ACC112 (cell line): ENCODE data around the gene MUC4.

ENCODE experiments used
- H2AFZ ChIP-seq: fragments of 200-600 bp; sonication (generic); one replicate; pipeline ENCODE4 v1.6.0; 2017; ENCODE audit warnings: antibody characterized with exemption, low read length; ENCODE audit not compliant: unreplicated experiment
- H3K27ac ChIP-seq: fragments of 200-600 bp; sonication (generic); 2 replicates; pipeline ENCODE4 v1.5.1; 2014; ENCODE audit warnings: low read depth, mild to moderate bottlenecking, antibody characterized with exemption, low read length, moderate library complexity
- H3K27me3 ChIP-seq: fragments of 200-600 bp; sonication (generic); 2 replicates; pipeline ENCODE4 v1.6.1; 2014; ENCODE audit warnings: mild to moderate bottlenecking, antibody characterized with exemption, low read length, moderate library complexity, mixed read lengths; ENCODE audit not compliant: insufficient read depth
- H3K36me3 ChIP-seq: fragments of 200-600 bp; sonication (generic); 2 replicates; pipeline ENCODE4 v1.6.1; 2016; ENCODE audit warnings: mild to moderate bottlenecking, antibody characterized with exemption, low read length, moderate library complexity, mixed read lengths; ENCODE audit not compliant: insufficient read depth
- H3K4me1 ChIP-seq: fragments of 200-600 bp; sonication (generic); one replicate; pipeline ENCODE4 v1.6.1; 2016; ENCODE audit warnings: low read length, mixed read lengths; ENCODE audit not compliant: insufficient read depth, unreplicated experiment, control insufficient read depth
- H3K4me3 ChIP-seq: fragments of 200-600 bp; sonication (generic); 2 replicates; pipeline ENCODE4 v1.5.1; 2014; ENCODE audit warnings: mild to moderate bottlenecking, low read depth, low read length
- H3K79me2 ChIP-seq: fragments of 200-600 bp; sonication (generic); one replicate; pipeline ENCODE4 v1.6.0; 2016; ENCODE audit warnings: low read length; ENCODE audit not compliant: control insufficient read depth, unreplicated experiment, insufficient read depth

MUC4 gene

DNA sequence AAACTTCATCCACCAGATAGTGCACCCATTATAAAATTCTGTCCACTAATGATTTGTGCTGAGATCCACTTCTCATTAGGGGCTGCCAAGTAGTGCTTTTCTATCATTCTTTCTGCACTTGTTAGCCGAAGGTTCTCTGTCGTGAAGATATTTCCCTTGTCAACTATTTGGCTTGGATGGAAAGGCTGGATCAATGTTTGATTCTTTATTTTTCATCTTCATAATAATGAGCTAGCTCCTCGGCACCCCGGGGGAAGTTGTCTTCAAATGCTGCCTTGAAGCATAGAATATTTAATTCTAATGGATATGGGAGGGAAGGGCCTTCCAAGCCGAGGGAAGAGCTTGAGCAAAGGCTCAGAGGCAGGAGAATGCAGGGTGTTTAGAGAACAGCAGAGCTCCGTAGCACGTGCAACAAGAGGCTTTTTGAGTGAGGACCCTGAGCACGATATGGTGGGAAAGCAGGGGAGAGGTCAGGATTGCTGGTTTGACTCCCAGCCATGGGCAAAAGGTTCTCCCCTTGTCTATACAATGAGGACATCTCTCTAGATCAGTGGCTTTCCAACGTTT is 107.2 kb downstream of the MUC4 start:
- Histone ChIP-seq H2AFZ (no peak overlapping the region), H3K4me1 (no peaks in the 10 kb centered on the region), H3K4me3 (no peak overlapping the region), H3K27me3 (peaks cover 4% of the 10 kb centered on the region; the same call in 1 of the 2 replicates), H3K27ac (no peak overlapping the region), H3K79me2 (no peaks in the 10 kb centered on the region), H3K36me3 (no peaks in the 10 kb centered on the region)

- Histone ChIP-seq H3K27ac (no peak overlapping the region), H3K27me3 (peaks cover 4% of the 10 kb centered on the region; the same call in 1 of the 2 replicates), H2AFZ (no peak overlapping the region), H3K36me3 (no peaks in the 10 kb centered on the region), H3K4me3 (no peak overlapping the region), H3K4me1 (peaks cover 4% of the 10 kb centered on the region), H3K79me2 (no peaks in the 10 kb centered on the region)
Measured at GRCh38 chr3:195703776-195704175, 108.0 kb downstream of the MUC4 start.

- Histone ChIP-seq H3K4me3 (no peak overlapping the region), H3K36me3 (peaks cover 7% of the 10 kb centered on the region; the same call in 1 of the 2 replicates), H3K27ac (no peak overlapping the region), H3K79me2 (no peaks in the 10 kb centered on the region), H3K27me3 (peaks cover under 1% of the 10 kb centered on the region; the same call in 1 of the 2 replicates), H2AFZ (no peak overlapping the region), H3K4me1 (peaks cover 20% of the 10 kb centered on the region)
Measured at GRCh38 chr3:195701042-195701915, 110.5 kb downstream of the MUC4 start.

DNA sequence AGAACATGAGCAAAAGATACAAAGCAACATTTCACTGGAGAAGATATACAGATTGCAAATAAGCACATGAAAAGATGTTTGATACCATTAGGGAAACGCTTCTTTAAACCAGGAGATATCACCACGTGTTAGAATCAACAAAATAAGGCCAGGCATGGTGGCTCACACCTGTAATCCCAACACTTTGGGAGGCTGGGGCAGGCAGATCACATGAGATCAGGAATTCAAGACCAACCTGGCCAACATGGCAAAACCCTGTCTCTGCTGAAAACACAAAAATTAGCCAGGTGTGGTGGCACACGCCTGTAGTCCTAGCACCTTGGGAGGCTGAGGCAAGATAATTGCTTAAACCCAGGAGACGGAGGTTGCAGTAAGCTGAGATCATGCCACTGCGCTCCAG is 111.4 kb downstream of the MUC4 start:
- no peak overlapping the region for H3K4me3 ChIP-seq
- peaks cover 20% of the 10 kb centered on the region for H3K4me1 ChIP-seq
- no peaks in the 10 kb centered on the region for H3K27me3 ChIP-seq
- peaks cover 7% of the 10 kb centered on the region; the same call in 1 of the 2 replicates for H3K36me3 ChIP-seq
- no peaks in the 10 kb centered on the region for H3K79me2 ChIP-seq
- H3K27ac ChIP-seq: no peak overlapping the region
- no peak overlapping the region for H2AFZ ChIP-seq

GRCh38 chr3:195699860-195700259 is 111.9 kb downstream of the MUC4 start:
- Histone ChIP-seq H3K4me1 (peaks cover 20% of the 10 kb centered on the region), H3K79me2 (no peaks in the 10 kb centered on the region), H3K36me3 (peaks cover 7% of the 10 kb centered on the region; the same call in 1 of the 2 replicates), H3K4me3 (no peak overlapping the region), H3K27me3 (no peaks in the 10 kb centered on the region), H2AFZ (no peak overlapping the region), H3K27ac (no peak overlapping the region)

DNA sequence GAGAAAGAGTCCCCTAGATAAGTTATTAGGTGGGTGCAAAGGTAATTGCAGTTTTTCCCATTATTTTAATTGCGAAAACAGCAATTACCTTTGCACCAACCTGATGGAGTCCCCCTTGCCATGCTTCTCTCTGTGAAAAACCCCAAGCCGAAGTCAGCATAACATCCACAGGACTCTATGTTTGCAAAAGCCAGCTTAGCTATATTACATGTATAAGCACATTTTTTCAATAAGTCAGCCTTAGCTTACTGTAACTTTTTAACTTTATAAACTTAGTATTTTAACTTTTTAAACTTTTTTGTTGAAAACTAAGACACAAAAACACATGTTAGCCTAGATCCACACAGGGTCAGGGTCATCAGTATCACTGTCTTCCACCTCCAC is 112.3 kb downstream of the MUC4 start:
- H3K27ac ChIP-seq: no peak overlapping the region
- H3K79me2 ChIP-seq: no peaks in the 10 kb centered on the region
- H2AFZ ChIP-seq: no peak overlapping the region
- no peak overlapping the region for H3K4me3 ChIP-seq
- H3K4me1 ChIP-seq: peaks cover 20% of the 10 kb centered on the region
- H3K27me3 ChIP-seq: no peaks in the 10 kb centered on the region
- peaks cover 7% of the 10 kb centered on the region; the same call in 1 of the 2 replicates for H3K36me3 ChIP-seq

DNA sequence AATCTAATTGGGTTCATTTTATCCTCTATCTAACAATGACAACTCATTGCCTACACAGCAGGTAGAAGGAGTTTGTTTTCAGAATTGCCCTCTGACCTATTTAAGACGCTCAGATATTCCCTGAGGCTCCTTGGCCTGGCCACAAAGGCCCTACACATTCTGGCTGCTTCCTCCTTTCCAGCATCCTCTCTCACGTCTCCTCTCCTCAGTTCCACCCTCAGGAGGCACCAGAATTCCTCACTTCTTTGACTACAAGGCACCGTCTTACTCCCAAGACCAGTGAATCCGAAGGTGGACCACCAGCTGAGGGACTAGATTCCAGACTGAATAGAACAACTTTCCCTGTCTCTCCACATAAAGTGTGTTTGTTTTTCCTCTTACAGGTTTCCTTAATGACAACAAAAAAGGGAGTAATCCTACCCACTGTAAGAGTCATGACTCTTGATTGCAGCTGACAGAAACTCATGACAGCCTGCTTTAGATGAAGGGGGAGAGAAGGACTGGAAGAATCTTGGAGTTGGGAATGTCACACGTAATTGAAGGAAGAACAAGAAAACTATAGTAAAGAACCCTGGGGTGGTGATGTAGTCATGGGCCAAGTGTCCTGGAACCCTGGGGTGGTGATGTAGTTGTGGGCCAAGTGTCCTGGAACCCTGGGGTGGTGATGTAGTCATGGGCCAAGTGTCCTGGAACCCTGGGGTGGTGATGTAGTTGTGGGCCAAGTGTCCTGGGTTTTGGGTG is 112.9 kb downstream of the MUC4 start:
- peak overlapping the region; percentile 77 for H3K27ac ChIP-seq
- no peak overlapping the region for H2AFZ ChIP-seq
- peak overlapping the region; percentile 15; the same call in 1 of the 2 replicates for H3K4me3 ChIP-seq
- H3K36me3 ChIP-seq: peaks cover 12% of the 10 kb centered on the region; the same call in 1 of the 2 replicates
- H3K4me1 ChIP-seq: peaks cover 20% of the 10 kb centered on the region
- H3K79me2 ChIP-seq: no peaks in the 10 kb centered on the region
- no peaks in the 10 kb centered on the region for H3K27me3 ChIP-seq

DNA sequence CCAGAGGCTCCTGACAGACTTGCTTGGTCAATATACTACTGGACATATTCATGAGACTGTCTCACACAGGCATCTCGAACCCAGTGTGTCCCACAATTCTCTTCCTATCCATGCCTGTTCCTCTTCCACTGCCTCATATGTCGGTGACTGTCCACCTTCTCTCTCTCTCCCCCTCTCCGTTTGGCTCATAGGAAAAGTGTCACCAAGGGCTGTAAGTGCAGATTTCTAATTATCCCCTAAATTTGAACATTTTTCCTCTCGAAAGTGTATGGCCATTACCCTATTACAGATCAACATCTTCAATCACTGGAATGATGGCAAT is 113.4 kb downstream of the MUC4 start:
- Histone ChIP-seq H3K27me3 (no peaks in the 10 kb centered on the region), H2AFZ (no peak overlapping the region), H3K4me1 (peaks cover 20% of the 10 kb centered on the region), H3K27ac (peak overlapping the region; percentile 77), H3K4me3 (peak overlapping the region; percentile 15), H3K36me3 (peaks cover 17% of the 10 kb centered on the region; the same call in 1 of the 2 replicates), H3K79me2 (no peaks in the 10 kb centered on the region)

- Histone ChIP-seq H3K36me3 (peaks cover 18% of the 10 kb centered on the region; the same call in 1 of the 2 replicates), H3K27me3 (no peaks in the 10 kb centered on the region), H3K4me3 (peak overlapping the region; percentile 15), H3K79me2 (no peaks in the 10 kb centered on the region), H2AFZ (no peak overlapping the region), H3K4me1 (peaks cover 20% of the 10 kb centered on the region), H3K27ac (peak overlapping the region; percentile 77)
Measured at GRCh38 chr3:195697582-195698324, 114.0 kb downstream of the MUC4 start.
